ENCODE data around the gene PARD3B. TPM values are rescaled to one million over a fixed set of nuclear protein-coding genes. Genes with fewer than 3 reads are reported as not detected.

PARD3B gene
- total RNA-seq, 1 donor from 2014 or later, result 18.4 TPM

- H3K4me1 Mint-ChIP-seq, result peaks cover 20% of the 10 kb centered on the region
- no peaks in the 10 kb centered on the region for H3K36me3 Mint-ChIP-seq (ENCODE audit: low read depth)
- no peak for DNase-seq (ENCODE audit: low read depth, low spot score)
- TF ChIP-seq CTCF (conservative IDR thresholded peaks at IDR 0.05), result no peak
- H3K27ac Mint-ChIP-seq (ENCODE audit: unreplicated experiment), result no peak overlapping the region
- peaks cover 3% of the 10 kb centered on the region for H3K9me3 Mint-ChIP-seq
- H3K4me3 Mint-ChIP-seq, result no peak overlapping the region
- H3K27me3 Mint-ChIP-seq (ENCODE audit: low read depth), result no peaks in the 10 kb centered on the region
Measured at GRCh38 chr2:204877691-204878090, 332.4 kb downstream of the PARD3B start.

GRCh38 chr2:204880928-204881327, 335.7 kb downstream of the PARD3B start:
- no peak for TF ChIP-seq CTCF (conservative IDR thresholded peaks at IDR 0.05)
- no peak overlapping the region for H3K27ac Mint-ChIP-seq (ENCODE audit: unreplicated experiment)
- peaks cover 20% of the 10 kb centered on the region for H3K4me1 Mint-ChIP-seq
- H3K4me3 Mint-ChIP-seq, result no peak overlapping the region
- H3K9me3 Mint-ChIP-seq, result peaks cover 3% of the 10 kb centered on the region
- H3K36me3 Mint-ChIP-seq (ENCODE audit: low read depth), result no peaks in the 10 kb centered on the region
- DNase-seq (ENCODE audit: low read depth, low spot score), result no peak
- no peaks in the 10 kb centered on the region for H3K27me3 Mint-ChIP-seq (ENCODE audit: low read depth)

GRCh38 chr2:204881655-204882054, 336.4 kb downstream of the PARD3B start:
- no peak for TF ChIP-seq CTCF (conservative IDR thresholded peaks at IDR 0.05)
- Mint-ChIP-seq H3K27me3 (ENCODE audit: low read depth) (no peaks in the 10 kb centered on the region), H3K4me1 (peaks cover 20% of the 10 kb centered on the region), H3K4me3 (no peak overlapping the region), H3K9me3 (peaks cover 3% of the 10 kb centered on the region), H3K27ac (ENCODE audit: unreplicated experiment) (no peak overlapping the region), H3K36me3 (ENCODE audit: low read depth) (no peaks in the 10 kb centered on the region)
- DNase-seq (ENCODE audit: low read depth, low spot score), result no peak

GRCh38 chr2:204885747-204886146, 340.5 kb downstream of the PARD3B start:
- DNase-seq (ENCODE audit: low read depth, low spot score), result no peak
- H3K27ac Mint-ChIP-seq (ENCODE audit: unreplicated experiment), result no peak overlapping the region
- no peaks in the 10 kb centered on the region for H3K27me3 Mint-ChIP-seq (ENCODE audit: low read depth)
- H3K9me3 Mint-ChIP-seq, result no peaks in the 10 kb centered on the region
- H3K36me3 Mint-ChIP-seq (ENCODE audit: low read depth), result no peaks in the 10 kb centered on the region
- peaks cover 15% of the 10 kb centered on the region for H3K4me1 Mint-ChIP-seq
- H3K4me3 Mint-ChIP-seq, result no peak overlapping the region
- no peak for TF ChIP-seq CTCF (conservative IDR thresholded peaks at IDR 0.05)

GRCh38 chr2:204886713-204887112, 341.4 kb downstream of the PARD3B start:
- H3K4me3 Mint-ChIP-seq, result no peak overlapping the region
- H3K36me3 Mint-ChIP-seq (ENCODE audit: low read depth), result no peaks in the 10 kb centered on the region
- H3K27me3 Mint-ChIP-seq (ENCODE audit: low read depth), result no peaks in the 10 kb centered on the region
- TF ChIP-seq CTCF (conservative IDR thresholded peaks at IDR 0.05), result no peak
- DNase-seq (ENCODE audit: low read depth, low spot score), result no peak
- peaks cover 8% of the 10 kb centered on the region for H3K4me1 Mint-ChIP-seq
- H3K27ac Mint-ChIP-seq (ENCODE audit: unreplicated experiment), result no peak overlapping the region
- H3K9me3 Mint-ChIP-seq, result no peaks in the 10 kb centered on the region

- H3K36me3 Mint-ChIP-seq (ENCODE audit: low read depth), result no peaks in the 10 kb centered on the region
- H3K4me1 Mint-ChIP-seq, result no peaks in the 10 kb centered on the region
- H3K27ac Mint-ChIP-seq (ENCODE audit: unreplicated experiment), result no peak overlapping the region
- DNase-seq (ENCODE audit: low read depth, low spot score), result no peak
- H3K9me3 Mint-ChIP-seq, result no peaks in the 10 kb centered on the region
- H3K27me3 Mint-ChIP-seq (ENCODE audit: low read depth), result no peaks in the 10 kb centered on the region
- TF ChIP-seq CTCF (conservative IDR thresholded peaks at IDR 0.05), result no peak
- no peak overlapping the region for H3K4me3 Mint-ChIP-seq
Measured at GRCh38 chr2:204888222-204888621, 342.9 kb downstream of the PARD3B start.

All from neural crest cell (in vitro differentiated cells).